ENCODE data around the gene PCDHA5.

PCDHA5 gene

GRCh38 chr5:140868721-140869554 lies 47.5 kb downstream of the PCDHA5 start, which contains the start of gene PCDHA11:
Gene PCDHA11, plus strand, starts transcription at chr5:140868957. Its CDS starts 147 bp downstream, at chr5:140869104.
- DNase-seq = no peak

- no peak for DNase-seq
These were observed 48.1 kb downstream of the PCDHA5 start for GRCh38 chr5:140869555-140869886.

GRCh38 chr5:140870221-140871201 lies 49.1 kb downstream of the PCDHA5 start:
- no peak for DNase-seq
